ENCODE data around the gene PURA. TPM values are rescaled to one million over a fixed set of nuclear protein-coding genes. Genes with fewer than 3 reads are reported as not detected.

PURA gene
- total RNA-seq, 1 donor from 2014 or later = 9.2 TPM

GRCh38 chr5:140145818-140146522 lies 32.1 kb downstream of the PURA start:
- DNase-seq (ENCODE audit: low read depth) (peak; percentile 35), FAIRE-seq (no peak)
- no peaks in the 10 kb centered on the region for H3K36me3 ChIP-seq (ENCODE audit: insufficient read depth, low read length)
- H3K9ac ChIP-seq (ENCODE audit: low read length) = peak overlapping the region; percentile 43
- H3K9me3 Mint-ChIP-seq (ENCODE audit: unreplicated experiment) = no peaks in the 10 kb centered on the region
- H3K4me3 Mint-ChIP-seq (ENCODE audit: unreplicated experiment) = peak overlapping the region; percentile 73
- H3K36me3 Mint-ChIP-seq (ENCODE audit: low read depth, unreplicated experiment) = no peaks in the 10 kb centered on the region
- no peaks in the 10 kb centered on the region for H3K4me1 Mint-ChIP-seq (ENCODE audit: low read depth, unreplicated experiment)
- no peaks in the 10 kb centered on the region for H3K4me1 ChIP-seq (ENCODE audit: insufficient read depth, low read length)
- H3K27ac ChIP-seq (ENCODE audit: low read depth, low read length) = no peak overlapping the region
- H3K4me2 ChIP-seq (ENCODE audit: low read length) = peak overlapping the region; percentile 94
- H3K27me3 ChIP-seq (ENCODE audit: insufficient read depth, low read length) = peaks cover 10% of the 10 kb centered on the region
- peak; percentile 29 for TF ChIP-seq CTCF (IDR thresholded peaks at IDR 0.05; ENCODE audit: insufficient read depth, low read depth, low read length)
- TF ChIP-seq EZH2 (IDR thresholded peaks at IDR 0.05; ENCODE audit: insufficient read depth, low read length) = no peak
- H3K27me3 Mint-ChIP-seq (ENCODE audit: low read depth, unreplicated experiment) = peaks cover 57% of the 10 kb centered on the region
- no peak overlapping the region for H3K27ac Mint-ChIP-seq (ENCODE audit: unreplicated experiment)
- peaks cover 2% of the 10 kb centered on the region for H3K79me2 ChIP-seq (ENCODE audit: insufficient read depth, low read length)
- H3K9me3 ChIP-seq (ENCODE audit: insufficient read depth, low read depth, low read length) = no peaks in the 10 kb centered on the region
- peak overlapping the region; percentile 50 for H3K4me3 ChIP-seq (ENCODE audit: insufficient read depth, low read depth, low read length)
- peak overlapping the region; percentile 55 for H2AFZ ChIP-seq (ENCODE audit: low read depth, low read length)
- peaks cover 87% of the 10 kb centered on the region for H4K20me1 ChIP-seq (ENCODE audit: insufficient read depth, low read length)

- Mint-ChIP-seq H3K36me3 (ENCODE audit: low read depth, unreplicated experiment) (no peaks in the 10 kb centered on the region), H3K27ac (ENCODE audit: unreplicated experiment) (no peak overlapping the region), H3K9me3 (ENCODE audit: unreplicated experiment) (no peaks in the 10 kb centered on the region), H3K4me1 (ENCODE audit: low read depth, unreplicated experiment) (no peaks in the 10 kb centered on the region), H3K4me3 (ENCODE audit: unreplicated experiment) (peak overlapping the region; percentile 57), H3K27me3 (ENCODE audit: low read depth, unreplicated experiment) (peaks cover 54% of the 10 kb centered on the region)
- peaks cover 2% of the 10 kb centered on the region for H3K79me2 ChIP-seq (ENCODE audit: insufficient read depth, low read length)
- no peaks in the 10 kb centered on the region for H3K9me3 ChIP-seq (ENCODE audit: insufficient read depth, low read depth, low read length)
- H3K4me2 ChIP-seq (ENCODE audit: low read length) = peak overlapping the region; percentile 94
- FAIRE-seq = no peak
- H3K27ac ChIP-seq (ENCODE audit: low read depth, low read length) = no peak overlapping the region
- DNase-seq (ENCODE audit: low read depth) = no peak
- H3K9ac ChIP-seq (ENCODE audit: low read length) = no peak overlapping the region
- H3K4me1 ChIP-seq (ENCODE audit: insufficient read depth, low read length) = no peaks in the 10 kb centered on the region
- H3K27me3 ChIP-seq (ENCODE audit: insufficient read depth, low read length) = peaks cover 10% of the 10 kb centered on the region
- peak overlapping the region; percentile 55 for H2AFZ ChIP-seq (ENCODE audit: low read depth, low read length)
- no peak for TF ChIP-seq CTCF (IDR thresholded peaks at IDR 0.05; ENCODE audit: insufficient read depth, low read depth, low read length)
- TF ChIP-seq EZH2 (IDR thresholded peaks at IDR 0.05; ENCODE audit: insufficient read depth, low read length) = no peak
- H3K36me3 ChIP-seq (ENCODE audit: insufficient read depth, low read length) = no peaks in the 10 kb centered on the region
- peaks cover 87% of the 10 kb centered on the region for H4K20me1 ChIP-seq (ENCODE audit: insufficient read depth, low read length)
- no peak overlapping the region for H3K4me3 ChIP-seq (ENCODE audit: insufficient read depth, low read depth, low read length)
These were observed 32.6 kb downstream of the PURA start for GRCh38 chr5:140146523-140146842.

- Mint-ChIP-seq H3K9me3 (ENCODE audit: unreplicated experiment) (no peaks in the 10 kb centered on the region), H3K27me3 (ENCODE audit: low read depth, unreplicated experiment) (peaks cover 54% of the 10 kb centered on the region), H3K36me3 (ENCODE audit: low read depth, unreplicated experiment) (no peaks in the 10 kb centered on the region), H3K4me3 (ENCODE audit: unreplicated experiment) (no peak overlapping the region), H3K4me1 (ENCODE audit: low read depth, unreplicated experiment) (no peaks in the 10 kb centered on the region), H3K27ac (ENCODE audit: unreplicated experiment) (no peak overlapping the region)
- H3K27ac ChIP-seq (ENCODE audit: low read depth, low read length) = no peak overlapping the region
- peaks cover 2% of the 10 kb centered on the region for H3K79me2 ChIP-seq (ENCODE audit: insufficient read depth, low read length)
- H3K36me3 ChIP-seq (ENCODE audit: insufficient read depth, low read length) = no peaks in the 10 kb centered on the region
- FAIRE-seq (no peak), DNase-seq (ENCODE audit: low read depth) (no peak)
- H3K9ac ChIP-seq (ENCODE audit: low read length) = no peak overlapping the region
- no peak overlapping the region for H2AFZ ChIP-seq (ENCODE audit: low read depth, low read length)
- H3K4me3 ChIP-seq (ENCODE audit: insufficient read depth, low read depth, low read length) = no peak overlapping the region
- peaks cover 80% of the 10 kb centered on the region for H4K20me1 ChIP-seq (ENCODE audit: insufficient read depth, low read length)
- peaks cover 10% of the 10 kb centered on the region for H3K27me3 ChIP-seq (ENCODE audit: insufficient read depth, low read length)
- H3K9me3 ChIP-seq (ENCODE audit: insufficient read depth, low read depth, low read length) = no peaks in the 10 kb centered on the region
- H3K4me1 ChIP-seq (ENCODE audit: insufficient read depth, low read length) = no peaks in the 10 kb centered on the region
- TF ChIP-seq EZH2 (IDR thresholded peaks at IDR 0.05; ENCODE audit: insufficient read depth, low read length) (no peak), CTCF (IDR thresholded peaks at IDR 0.05; ENCODE audit: insufficient read depth, low read depth, low read length) (no peak)
- no peak overlapping the region for H3K4me2 ChIP-seq (ENCODE audit: low read length)
These were observed 33.6 kb downstream of the PURA start for GRCh38 chr5:140147460-140147859.
